GM23338 (cell line): ENCODE measurements around the gene ALDH16A1. TPM values are rescaled to one million over a fixed set of nuclear protein-coding genes. Genes with fewer than 3 reads are reported as not detected.

ENCODE experiments used
- ATAC-seq: fragments of 200-7000 bp; cut with Tn5 transposase; 3 replicates; pipeline ENCODE4 v1.9.1; 2020
- DNase-seq: peaks from one replicate; pipeline ENCODE4 v3.0.0-alpha.2; 2015; ENCODE audit warnings: low spot score
- H2AFZ ChIP-seq: fragments of 200-600 bp; sonication (generic); 2 replicates; pipeline ENCODE4 v1.8.0; 2016; ENCODE audit warnings: antibody characterized with exemption, mild to moderate bottlenecking, moderate library complexity
- H3F3A ChIP-seq: fragments of 200-600 bp; sonication (generic); replicated peaks from 2 replicates; pipeline ENCODE4 v1.8.0; 2017; ENCODE audit warnings: antibody characterized with exemption, mixed run types, low read depth
- H3K27ac ChIP-seq: fragments of 200-600 bp; sonication (generic); 2 replicates; pipeline ENCODE4 v1.6.1; 2016; ENCODE audit warnings: low read depth
- H3K27me3 ChIP-seq: fragments of 200-600 bp; sonication (generic); 2 replicates; pipeline ENCODE4 v1.8.0; 2016; ENCODE audit warnings: mild to moderate bottlenecking, mixed run types, moderate library complexity; ENCODE audit not compliant: insufficient read depth
- H3K36me3 ChIP-seq: fragments of 200-600 bp; sonication (generic); 2 replicates; pipeline ENCODE4 v1.8.0; 2016; ENCODE audit warnings: mild to moderate bottlenecking; ENCODE audit not compliant: insufficient read depth
- H3K4me1 ChIP-seq: fragments of 200-600 bp; sonication (generic); 2 replicates; pipeline ENCODE4 v1.8.0; 2016; ENCODE audit warnings: mild to moderate bottlenecking, moderate library complexity; ENCODE audit not compliant: insufficient read depth
- H3K4me2 ChIP-seq: fragments of 200-600 bp; sonication (generic); 2 replicates; pipeline ENCODE4 v1.7.1; 2017; ENCODE audit warnings: mixed run types
- H3K4me3 ChIP-seq: fragments of 200-600 bp; sonication (generic); 2 replicates; pipeline ENCODE4 v1.6.1; 2016; ENCODE audit warnings: mixed run types
- H3K79me2 ChIP-seq: fragments of 200-600 bp; sonication (generic); replicated peaks from 2 replicates; pipeline ENCODE4 v1.8.0; 2017; ENCODE audit warnings: mild to moderate bottlenecking; ENCODE audit not compliant: insufficient read depth
- H3K9me2 ChIP-seq: fragments of 200-600 bp; sonication (generic); 2 replicates; pipeline ENCODE4 v1.8.0; 2017; ENCODE audit not compliant: insufficient read depth
- H4K20me1 ChIP-seq: fragments of 200-600 bp; sonication (generic); replicated peaks from 2 replicates; pipeline ENCODE4 v1.8.0; 2017; ENCODE audit warnings: mild to moderate bottlenecking; ENCODE audit not compliant: insufficient read depth
- H3K27ac Mint-ChIP-seq: 2 replicates; pipeline ENCODE4 v1.8.0; 2020; ENCODE audit warnings: inconsistent platforms, mild to moderate bottlenecking, moderate library complexity, mixed read lengths
- H3K27me3 Mint-ChIP-seq: 3 replicates; pipeline ENCODE4 v1.8.0; 2022; ENCODE audit warnings: low read depth, mild to moderate bottlenecking, moderate library complexity, mixed read lengths, inconsistent platforms; ENCODE audit not compliant: insufficient read depth, poor library complexity
- H3K36me3 Mint-ChIP-seq: 3 replicates; pipeline ENCODE4 v1.8.0; 2021; ENCODE audit warnings: low read depth, mild to moderate bottlenecking, inconsistent platforms, moderate library complexity, mixed read lengths
- H3K4me1 Mint-ChIP-seq: 3 replicates; pipeline ENCODE4 v1.8.0; 2020; ENCODE audit warnings: mild to moderate bottlenecking, inconsistent platforms, mixed read lengths
- H3K4me3 Mint-ChIP-seq: 3 replicates; pipeline ENCODE4 v1.8.0; 2021; ENCODE audit warnings: moderate library complexity, mild to moderate bottlenecking, inconsistent platforms, mixed read lengths
- H3K9me3 Mint-ChIP-seq: 3 replicates; pipeline ENCODE4 v1.8.0; 2020; ENCODE audit warnings: moderate library complexity, mild to moderate bottlenecking, inconsistent platforms, mixed read lengths
- CREB1 ChIP-seq: fragments of 250-450 bp; sonication (Bioruptor Pico); IDR thresholded peaks from 2 replicates; pipeline ENCODE4 v1.5.0; 2020; ENCODE audit warnings: low read depth, mild to moderate bottlenecking, moderate library complexity
- CTCF ChIP-seq, 2 experiments: fragments of 200-600 bp in 1 of 2; sonication (generic) in 1 of 2; conservative IDR thresholded peaks; 2 replicates each; pipeline versions ENCODE4 v1.5.1 to v1.6.1; 2016 to 2017; ENCODE audit warnings: antibody characterized with exemption in 2 of 2, low read depth in 2 of 2, mild to moderate bottlenecking in 2 of 2, moderate library complexity in 1 of 2
- ETS1 ChIP-seq: IDR thresholded peaks from 2 replicates; pipeline ENCODE4 v1.6.1; 2016; ENCODE audit warnings: antibody characterized with exemption
- EZH2 ChIP-seq: fragments of 200-600 bp; sonication (generic); IDR thresholded peaks from one replicate; pipeline ENCODE4 v1.8.0; 2017; ENCODE audit warnings: antibody characterized with exemption, mild to moderate bottlenecking, low read depth; ENCODE audit not compliant: unreplicated experiment
- EZH2phosphoT487 ChIP-seq: fragments of 200-600 bp; sonication (generic); IDR thresholded peaks from one replicate; pipeline ENCODE4 v1.8.1; 2018; ENCODE audit warnings: antibody characterized with exemption; ENCODE audit not compliant: unreplicated experiment
- JUNB ChIP-seq: IDR thresholded peaks from one replicate; pipeline ENCODE4 v1.6.1; 2016; ENCODE audit warnings: antibody characterized with exemption; ENCODE audit not compliant: unreplicated experiment
- NANOG ChIP-seq: IDR thresholded peaks from 2 replicates; pipeline ENCODE4 v1.6.1; 2016; ENCODE audit warnings: antibody characterized with exemption, borderline replicate concordance
- POLR2AphosphoS5 ChIP-seq: IDR thresholded peaks from 2 replicates; pipeline ENCODE4 v1.6.1; 2016; ENCODE audit warnings: antibody characterized with exemption, low read depth
- REST ChIP-seq: IDR thresholded peaks from one replicate; pipeline ENCODE4 v1.6.1; 2018; ENCODE audit warnings: antibody characterized with exemption; ENCODE audit not compliant: unreplicated experiment
- STAT1 ChIP-seq: IDR thresholded peaks from one replicate; pipeline ENCODE4 v1.6.1; 2016; ENCODE audit warnings: antibody characterized with exemption; ENCODE audit not compliant: unreplicated experiment
- ZNF114 ChIP-seq: fragments of 250-450 bp; sonication (Bioruptor Pico); IDR thresholded peaks from 2 replicates; pipeline ENCODE4 v1.5.0; 2020; ENCODE audit warnings: mild to moderate bottlenecking, moderate library complexity
- ZNF331 ChIP-seq: fragments of 250-450 bp; sonication (Bioruptor Pico); IDR thresholded peaks from 2 replicates; pipeline ENCODE4 v1.5.0; 2020; ENCODE audit warnings: low read depth, mild to moderate bottlenecking, moderate library complexity
- polyA plus RNA-seq: library from polyadenylated mRNA; unstranded; fragments of >200 nt; fragmentation: Nextera tagmentation; extraction: Ambion mirVana; gene quantifications from 2 replicates; pipeline ENCODE4 v1.2.1, GENCODE V29; 2016
- total RNA-seq: library from RNA; depleted of rRNA; stranded (reverse); fragments of >200 nt; shearing (Covaris generic); gene quantifications from 2 replicates; pipeline ENCODE4 v1.2.3, GENCODE V29; 2014

Gene ALDH16A1
- total and polyA plus RNA-seq, 2 experiments from 2014 or later: 16.8 to 57.3 TPM

GRCh38 chr19:49470615-49470978 is 17.6 kb downstream of the ALDH16A1 start:
- H3K4me1 Mint-ChIP-seq: peaks cover 12% of the 10 kb centered on the region
- no peak overlapping the region for H3K27ac Mint-ChIP-seq
- TF ChIP-seq NANOG: no peak
- no peak for TF ChIP-seq POLR2AphosphoS5
- no peak for TF ChIP-seq ETS1
- TF ChIP-seq EZH2phosphoT487: no peak
- no peak for TF ChIP-seq REST
- TF ChIP-seq JUNB: no peak
- no peak for TF ChIP-seq CTCF (conservative IDR thresholded peaks at IDR 0.05; ENCODE audit: low read depth in 2 of 2)
- no peak for TF ChIP-seq STAT1
- TF ChIP-seq EZH2: no peak
- TF ChIP-seq ZNF331 (CRISPR knock-in tag): no peak
- no peak for TF ChIP-seq CREB1 (CRISPR knock-in tag)
- no peak for TF ChIP-seq ZNF114 (CRISPR knock-in tag)
- Histone ChIP-seq H3K27ac (peak overlapping the region; percentile 32; the same call in 1 of the 2 replicates), H3K4me3 (no peak overlapping the region), H3K27me3 (no peaks in the 10 kb centered on the region; the same call in 1 of the 2 replicates), H4K20me1 (no peaks in the 10 kb centered on the region; the same call in 1 of the 2 replicates), H2AFZ (no peak overlapping the region), H3K79me2 (no peaks in the 10 kb centered on the region), H3K36me3 (no peaks in the 10 kb centered on the region), H3F3A (0 out of 2 replicates have a peak, but pooled peaks cover 19% of the 10 kb centered on the region), H3K9me2 (no peaks in the 10 kb centered on the region), H3K4me2 (no peak overlapping the region), H3K4me1 (peaks cover 9% of the 10 kb centered on the region; the same call in 1 of the 2 replicates)
- H3K9me3 Mint-ChIP-seq: no peaks in the 10 kb centered on the region
- peaks cover 21% of the 10 kb centered on the region for H3K36me3 Mint-ChIP-seq
- no peak for DNase-seq
- peaks cover 14% of the 10 kb centered on the region for H3K27me3 Mint-ChIP-seq
- H3K4me3 Mint-ChIP-seq: no peak overlapping the region
- no peak for ATAC-seq
